Measurements from ENCODE around the gene EPB41.
"Not testable (repeated sequence)": the region's sequence is repeated elsewhere in the genome, so short reads cannot be mapped to it uniquely, and the experiment has no call there.

The EPB41 gene

GRCh38 chr1:29136391-29136915 is 222.1 kb downstream of the EPB41 start:
- DNase-seq = no peak

GRCh38 chr1:29142714-29143113 is 228.3 kb downstream of the EPB41 start:
- no peak for DNase-seq

- no peak for DNase-seq
Observed at GRCh38 chr1:29144178-29144577, 229.8 kb downstream of the EPB41 start.

GRCh38 chr1:29145739-29146437 is 231.5 kb downstream of the EPB41 start:
- no peak for DNase-seq

GRCh38 chr1:29148656-29149491 is 234.5 kb downstream of the EPB41 start:
- DNase-seq = no peak

GRCh38 chr1:29150346-29150745 is 236.0 kb downstream of the EPB41 start:
- not testable (repeated sequence) for DNase-seq

GRCh38 chr1:29152046-29152805 is 237.9 kb downstream of the EPB41 start:
- DNase-seq = no peak

- no peak for DNase-seq
Observed at GRCh38 chr1:29156543-29157268, 242.3 kb downstream of the EPB41 start.

- DNase-seq = no peak
Observed at GRCh38 chr1:29157269-29157601, 242.9 kb downstream of the EPB41 start.

- DNase-seq = no peak
Observed at GRCh38 chr1:29159773-29160172, 245.4 kb downstream of the EPB41 start.

GRCh38 chr1:29162025-29162424 is 247.7 kb downstream of the EPB41 start:
- no peak for DNase-seq

GRCh38 chr1:29162476-29163138 is 248.2 kb downstream of the EPB41 start:
- no peak for DNase-seq

GRCh38 chr1:29164588-29164987 is 250.2 kb downstream of the EPB41 start:
- DNase-seq = no peak

GRCh38 chr1:29166291-29166878 is 252.0 kb downstream of the EPB41 start:
- DNase-seq = no peak

GRCh38 chr1:29167904-29168303 is 253.5 kb downstream of the EPB41 start:
- DNase-seq = no peak
